Measurements from ENCODE around the gene CCDC33.

- TF ChIP-seq CTCF (IDR thresholded peaks at IDR 0.05): no peak
- no peak for TF ChIP-seq POLR2A (IDR thresholded peaks at IDR 0.05)
Observed at GRCh38 chr15:74231475-74231874, 4.7 kb upstream of the CCDC33 start.
